GM12865 (cell line): ENCODE measurements around the gene OPCML.

ENCODE experiments used
- DNase-seq: peaks from one replicate; pipeline ENCODE4 v3.0.0; 2010; ENCODE audit warnings: low read depth
- H3K4me3 ChIP-seq: 2 replicates; pipeline ENCODE4 v1.5.1; 2011; ENCODE audit warnings: mild to moderate bottlenecking, low read depth, low read length, control low read depth
- TF ChIP-seq, protein P1 (sequence below): IDR thresholded peaks from 2 replicates; pipeline ENCODE4 v1.5.1; 2011; ENCODE audit warnings: low read length, control low read depth, low read depth, inconsistent platforms; ENCODE audit not compliant: insufficient read depth; ENCODE audit errors: missing control alignments

The OPCML gene

DNA sequence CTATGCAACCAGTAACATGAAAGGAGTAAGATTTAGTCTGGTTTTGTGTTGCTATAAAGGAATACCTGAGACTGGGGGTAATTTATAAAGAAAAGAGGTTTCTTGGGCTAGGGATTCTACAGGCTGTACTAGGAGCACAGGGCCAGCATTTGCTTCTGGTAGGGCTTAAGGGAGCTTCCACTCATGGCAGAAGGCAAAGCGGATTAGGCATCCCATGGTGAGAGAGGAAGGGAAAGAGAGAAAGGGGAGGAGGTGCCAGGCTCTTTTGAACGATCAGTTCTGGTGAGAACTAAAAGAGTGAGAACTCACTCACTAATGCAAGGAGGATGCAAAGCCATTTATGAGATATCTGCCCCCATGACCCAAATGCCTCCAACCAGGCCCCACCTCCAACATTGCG lies 283.2 kb downstream of the OPCML start:
- H3K4me3 ChIP-seq: no peak overlapping the region
- no peak for DNase-seq
- TF ChIP-seq, protein P1, sequence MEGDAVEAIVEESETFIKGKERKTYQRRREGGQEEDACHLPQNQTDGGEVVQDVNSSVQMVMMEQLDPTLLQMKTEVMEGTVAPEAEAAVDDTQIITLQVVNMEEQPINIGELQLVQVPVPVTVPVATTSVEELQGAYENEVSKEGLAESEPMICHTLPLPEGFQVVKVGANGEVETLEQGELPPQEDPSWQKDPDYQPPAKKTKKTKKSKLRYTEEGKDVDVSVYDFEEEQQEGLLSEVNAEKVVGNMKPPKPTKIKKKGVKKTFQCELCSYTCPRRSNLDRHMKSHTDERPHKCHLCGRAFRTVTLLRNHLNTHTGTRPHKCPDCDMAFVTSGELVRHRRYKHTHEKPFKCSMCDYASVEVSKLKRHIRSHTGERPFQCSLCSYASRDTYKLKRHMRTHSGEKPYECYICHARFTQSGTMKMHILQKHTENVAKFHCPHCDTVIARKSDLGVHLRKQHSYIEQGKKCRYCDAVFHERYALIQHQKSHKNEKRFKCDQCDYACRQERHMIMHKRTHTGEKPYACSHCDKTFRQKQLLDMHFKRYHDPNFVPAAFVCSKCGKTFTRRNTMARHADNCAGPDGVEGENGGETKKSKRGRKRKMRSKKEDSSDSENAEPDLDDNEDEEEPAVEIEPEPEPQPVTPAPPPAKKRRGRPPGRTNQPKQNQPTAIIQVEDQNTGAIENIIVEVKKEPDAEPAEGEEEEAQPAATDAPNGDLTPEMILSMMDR: no peak

DNA sequence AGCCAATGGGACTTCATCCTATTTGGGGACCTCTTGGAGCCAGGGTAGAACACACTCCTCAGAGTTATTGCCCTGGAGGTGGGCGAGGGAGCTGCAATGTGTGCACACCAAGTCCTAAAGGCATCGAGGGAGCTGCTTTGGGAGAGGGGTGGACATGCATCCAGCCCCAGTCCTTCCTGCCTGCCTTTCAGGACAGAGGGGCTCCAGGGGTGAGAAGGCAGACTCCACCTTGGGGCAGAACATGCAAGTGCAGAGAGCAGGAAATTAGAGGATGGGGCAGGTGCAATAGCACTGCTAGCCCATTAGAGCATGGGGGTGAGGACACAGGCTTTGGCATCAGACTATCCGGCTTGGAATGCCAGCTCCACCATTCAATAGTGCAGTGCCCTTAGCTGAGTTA lies 288.5 kb downstream of the OPCML start:
- no peak overlapping the region for H3K4me3 ChIP-seq
- no peak for DNase-seq
- TF ChIP-seq, protein P1: no peak

DNA sequence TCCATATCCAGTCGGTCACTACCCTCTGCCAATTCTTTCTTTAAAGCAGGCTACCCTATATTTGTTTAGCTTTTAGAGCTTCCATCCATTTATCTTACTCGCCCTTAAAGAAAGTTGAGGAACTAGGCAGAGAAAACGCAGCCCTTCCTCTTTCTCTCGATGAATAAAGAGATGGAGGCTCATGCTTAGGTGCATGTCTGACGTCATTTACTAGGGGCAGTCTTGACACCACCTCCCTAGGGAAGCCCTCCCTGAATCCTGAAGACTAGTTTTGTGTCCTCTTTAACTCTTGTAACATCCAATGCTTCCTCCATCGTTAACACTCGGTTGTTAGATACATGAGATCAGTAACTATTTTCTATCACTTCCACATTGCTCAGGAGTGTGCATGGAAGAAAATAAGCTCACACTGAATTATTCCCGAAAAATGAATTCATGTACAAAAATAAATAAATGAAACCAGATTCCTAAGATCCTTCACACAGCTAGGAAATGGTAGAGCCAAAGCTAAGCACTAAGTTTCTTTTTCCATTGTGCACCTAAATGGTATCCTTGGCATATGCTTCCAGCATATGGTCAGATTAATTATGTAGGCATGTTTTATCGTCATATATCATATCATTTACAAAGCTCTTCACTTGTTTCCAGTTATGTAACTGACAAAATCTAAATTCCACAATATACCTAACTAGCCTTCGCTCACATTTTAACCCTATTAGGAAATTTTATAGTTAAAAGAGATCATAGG lies 291.2 kb downstream of the OPCML start:
- TF ChIP-seq, protein P1: no peak
- no peak for DNase-seq
- H3K4me3 ChIP-seq: no peak overlapping the region

DNA sequence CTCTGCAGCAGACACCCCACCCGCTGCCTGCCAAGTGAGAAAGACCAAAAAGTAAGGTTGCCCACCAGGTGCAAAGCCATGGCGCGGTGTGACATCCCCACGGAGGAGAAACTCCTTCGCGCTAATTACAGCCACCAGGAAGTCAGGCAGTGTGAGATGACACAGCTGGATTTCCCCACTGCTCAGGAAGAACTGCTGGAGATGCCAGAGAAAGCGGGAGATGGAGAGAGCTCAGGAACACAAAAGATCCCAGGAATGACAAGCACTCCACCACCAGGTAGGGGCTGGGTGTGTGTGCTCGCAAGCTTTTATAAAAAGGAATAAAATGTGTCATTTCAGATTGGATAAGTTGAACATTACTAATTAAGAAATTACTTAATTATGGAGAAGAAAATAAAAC lies 292.7 kb downstream of the OPCML start:
- DNase-seq: no peak
- TF ChIP-seq, protein P1: no peak
- H3K4me3 ChIP-seq: no peak overlapping the region

DNA sequence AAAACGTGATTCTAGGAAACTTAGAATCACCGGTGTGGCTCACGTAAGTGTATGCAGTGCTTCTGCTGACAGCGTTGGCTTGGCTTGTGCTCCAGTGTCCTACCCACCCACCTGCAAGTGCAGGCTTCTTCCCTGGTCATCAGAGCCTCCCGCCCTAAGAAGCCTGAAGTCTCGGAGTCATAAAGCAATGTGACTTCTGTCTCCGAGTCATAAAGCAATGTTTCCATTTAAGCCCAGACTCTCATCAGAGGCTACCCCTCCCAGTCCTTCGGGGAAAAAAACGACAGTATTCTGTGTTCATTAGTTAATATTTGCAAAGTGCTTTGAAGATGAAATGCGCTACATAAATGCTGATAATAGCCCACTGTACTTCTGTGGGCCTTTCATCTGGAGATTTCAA lies 293.8 kb downstream of the OPCML start:
- DNase-seq: no peak
- no peak overlapping the region for H3K4me3 ChIP-seq
- TF ChIP-seq, protein P1: no peak

DNA sequence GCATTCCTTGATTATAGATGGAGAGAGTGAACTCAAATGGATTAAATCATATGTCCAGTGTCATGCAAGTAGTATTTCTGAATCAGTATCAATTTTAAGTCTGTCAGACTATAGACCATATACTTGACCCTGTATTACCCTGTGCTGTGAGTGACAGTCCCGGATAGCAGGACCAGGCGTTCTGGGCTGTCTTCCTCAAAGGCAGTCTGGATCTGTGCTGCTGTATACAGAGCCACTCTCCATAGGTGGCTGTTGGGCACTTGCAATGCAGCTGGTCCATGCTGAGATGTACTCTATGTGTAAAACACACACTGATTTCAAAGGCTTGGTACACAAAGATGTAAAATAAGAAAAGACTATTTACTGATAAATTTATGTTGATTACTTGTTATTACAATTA lies 294.3 kb downstream of the OPCML start:
- TF ChIP-seq, protein P1: no peak
- no peak overlapping the region for H3K4me3 ChIP-seq

DNA sequence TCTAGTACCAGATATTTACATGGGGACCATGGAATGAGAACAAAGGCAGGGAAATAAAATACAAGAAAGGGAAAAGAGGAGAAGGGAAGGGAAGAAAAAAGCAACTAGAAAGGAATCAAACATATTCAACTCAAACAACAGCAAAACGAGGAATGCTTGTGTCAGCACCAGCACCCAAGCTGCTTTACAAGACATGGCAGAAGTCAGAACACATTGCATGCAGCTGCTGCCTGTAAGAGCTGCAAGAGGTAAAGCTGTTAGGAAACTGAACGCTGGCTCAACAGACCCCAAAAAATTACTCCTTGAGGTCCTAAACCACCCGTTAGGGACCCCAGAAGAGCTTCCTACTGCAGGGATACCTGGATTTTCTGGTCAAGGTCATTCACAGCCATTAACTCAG lies 296.9 kb downstream of the OPCML start:
- no peak for DNase-seq
- no peak overlapping the region for H3K4me3 ChIP-seq
- TF ChIP-seq, protein P1: no peak

More for the DNA sequence above, 294.3 kb downstream of the OPCML start:
- DNase-seq: no peak
